ENCODE results near the gene NRG4. TPM values are rescaled to one million over a fixed set of nuclear protein-coding genes. Genes with fewer than 3 reads are reported as not detected.

The NRG4 gene
- total and polyA plus RNA-seq, 2 donors (not counting 3 experiments of a cell fraction or from before 2014, with no cell fraction given): not detected

DNA sequence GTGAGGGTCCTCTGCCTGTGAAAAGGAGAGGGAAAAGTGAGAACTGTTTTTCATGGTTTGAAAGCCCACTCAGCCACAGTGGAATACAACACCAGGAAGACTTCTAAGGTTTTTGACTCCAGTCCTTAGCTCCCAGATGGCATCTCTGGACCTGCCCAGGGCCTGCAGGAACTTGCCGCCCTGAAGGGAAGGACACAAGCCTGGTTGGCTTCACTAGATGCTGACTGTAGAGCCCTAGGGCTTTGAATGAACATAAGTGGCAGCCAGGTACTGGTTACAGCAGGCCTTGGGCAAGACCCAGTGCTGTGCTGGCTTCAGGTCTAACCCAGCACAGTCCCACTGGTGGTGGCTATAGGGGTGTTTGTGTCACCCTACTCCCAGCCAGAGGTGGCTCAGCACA lies 26.3 kb upstream of the NRG4 start:
- dilution Hi-C loops (cut with MboI; ENCODE audit: extremely low pct_ligation_motif_present, low sequenced_read_pairs): no loop called here

More for the DNA sequence above, 26.3 kb upstream of the NRG4 start:
- Histone ChIP-seq H3K4me3 (replicated peaks in 1 of 3; ENCODE audit: insufficient read depth in 1 of 3, low read depth in 1 of 3, low read length in 3 of 3) (no peak overlapping the region), H3K79me2 (ENCODE audit: control insufficient read depth, insufficient read depth, low read length) (no peaks in the 10 kb centered on the region), H3K9ac (replicated peaks; ENCODE audit: extremely low read depth, insufficient read depth, low read length) (no peak overlapping the region), H3K9me3 (replicated peaks; ENCODE audit: control insufficient read depth, insufficient read depth, low read length) (no peaks in the 10 kb centered on the region), H4K20me1 (replicated peaks; ENCODE audit: control insufficient read depth, extremely low read depth, insufficient read depth, low read length) (no peaks in the 10 kb centered on the region), H3K4me2 (ENCODE audit: insufficient read depth, low read length) (no peak overlapping the region), H2AFZ (ENCODE audit: low read depth, low read length) (no peak overlapping the region), H3K36me3 (ENCODE audit: control insufficient read depth in 2 of 2, extremely low read depth in 1 of 2, insufficient read depth in 2 of 2, low read length in 2 of 2) (no peaks in the 10 kb centered on the region), H3K27me3 (ENCODE audit: control insufficient read depth in 2 of 2, insufficient read depth in 2 of 2, low read length in 2 of 2) (peaks cover 5 to 6% of the 10 kb centered on the region in 2 experiments), H3K4me1 (ENCODE audit: control insufficient read depth, extremely low read depth, insufficient read depth, low read length) (no peaks in the 10 kb centered on the region), H3K27ac (ENCODE audit: insufficient read depth, low read depth, low read length) (no peak overlapping the region), H3K9me1 (replicated peaks; ENCODE audit: control insufficient read depth, extremely low read depth, insufficient read depth, low read length) (no peaks in the 10 kb centered on the region)
- no peak for TF ChIP-seq GATA2 (IDR thresholded peaks at IDR 0.05; ENCODE audit: insufficient read depth, insufficient read length, low read depth, low read length)
- no peak for TF ChIP-seq EZH2 (IDR thresholded peaks at IDR 0.05; ENCODE audit: borderline replicate concordance, low read depth, low read length, severe bottlenecking)
- TF ChIP-seq, protein P1, sequence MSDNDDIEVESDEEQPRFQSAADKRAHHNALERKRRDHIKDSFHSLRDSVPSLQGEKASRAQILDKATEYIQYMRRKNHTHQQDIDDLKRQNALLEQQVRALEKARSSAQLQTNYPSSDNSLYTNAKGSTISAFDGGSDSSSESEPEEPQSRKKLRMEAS (IDR thresholded peaks at IDR 0.05; ENCODE audit: insufficient read depth, insufficient read length): no peak
- TF ChIP-seq JUN (IDR thresholded peaks at IDR 0.05; ENCODE audit: borderline replicate concordance, insufficient read depth, insufficient read length, low read depth): no peak
- no peak for TF ChIP-seq POLR2A (IDR thresholded peaks at IDR 0.05; ENCODE audit: low read depth, low read length)
- no peak for TF ChIP-seq FOS (IDR thresholded peaks at IDR 0.05; ENCODE audit: borderline replicate concordance, insufficient read depth, low read length)
- TF ChIP-seq MYC (IDR thresholded peaks at IDR 0.05; ENCODE audit: low read depth, low read length): no peak
- TF ChIP-seq, protein P2, sequence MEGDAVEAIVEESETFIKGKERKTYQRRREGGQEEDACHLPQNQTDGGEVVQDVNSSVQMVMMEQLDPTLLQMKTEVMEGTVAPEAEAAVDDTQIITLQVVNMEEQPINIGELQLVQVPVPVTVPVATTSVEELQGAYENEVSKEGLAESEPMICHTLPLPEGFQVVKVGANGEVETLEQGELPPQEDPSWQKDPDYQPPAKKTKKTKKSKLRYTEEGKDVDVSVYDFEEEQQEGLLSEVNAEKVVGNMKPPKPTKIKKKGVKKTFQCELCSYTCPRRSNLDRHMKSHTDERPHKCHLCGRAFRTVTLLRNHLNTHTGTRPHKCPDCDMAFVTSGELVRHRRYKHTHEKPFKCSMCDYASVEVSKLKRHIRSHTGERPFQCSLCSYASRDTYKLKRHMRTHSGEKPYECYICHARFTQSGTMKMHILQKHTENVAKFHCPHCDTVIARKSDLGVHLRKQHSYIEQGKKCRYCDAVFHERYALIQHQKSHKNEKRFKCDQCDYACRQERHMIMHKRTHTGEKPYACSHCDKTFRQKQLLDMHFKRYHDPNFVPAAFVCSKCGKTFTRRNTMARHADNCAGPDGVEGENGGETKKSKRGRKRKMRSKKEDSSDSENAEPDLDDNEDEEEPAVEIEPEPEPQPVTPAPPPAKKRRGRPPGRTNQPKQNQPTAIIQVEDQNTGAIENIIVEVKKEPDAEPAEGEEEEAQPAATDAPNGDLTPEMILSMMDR (IDR thresholded peaks at IDR 0.05; ENCODE audit: extremely low read depth in 1 of 2, insufficient read depth in 1 of 2, low read depth in 1 of 2, low read length in 2 of 2): no peak
- intact Hi-C loops (cut with micrococcal nuclease): no loop called here
- DNase-seq (ENCODE audit: low read depth, low spot score) (no peak), FAIRE-seq (no peak)
- CTCF ChIA-PET: interaction anchor here (0.9 kb wide), 1 partner anchor 101 kb away, joined by 4 read pairs; no protein-coding TSS in a partner anchor
- POLR2A ChIA-PET: no interaction called here
- no TSS peak for BruUV-seq (replicated peaks)
